HG03064 (cell line): ENCODE results near the gene C19orf85.
"Not testable (repeated sequence)": the region's sequence is repeated elsewhere in the genome, so short reads cannot be mapped to it uniquely, and the experiment has no call there.

Experiments used
- ATAC-seq: cut with Tn5 transposase; IDR thresholded peaks from one replicate; pipeline ENCODE4 v1.9.1; 2021; ENCODE audit warnings: low read depth; ENCODE audit not compliant: unreplicated experiment

Gene C19orf85

DNA sequence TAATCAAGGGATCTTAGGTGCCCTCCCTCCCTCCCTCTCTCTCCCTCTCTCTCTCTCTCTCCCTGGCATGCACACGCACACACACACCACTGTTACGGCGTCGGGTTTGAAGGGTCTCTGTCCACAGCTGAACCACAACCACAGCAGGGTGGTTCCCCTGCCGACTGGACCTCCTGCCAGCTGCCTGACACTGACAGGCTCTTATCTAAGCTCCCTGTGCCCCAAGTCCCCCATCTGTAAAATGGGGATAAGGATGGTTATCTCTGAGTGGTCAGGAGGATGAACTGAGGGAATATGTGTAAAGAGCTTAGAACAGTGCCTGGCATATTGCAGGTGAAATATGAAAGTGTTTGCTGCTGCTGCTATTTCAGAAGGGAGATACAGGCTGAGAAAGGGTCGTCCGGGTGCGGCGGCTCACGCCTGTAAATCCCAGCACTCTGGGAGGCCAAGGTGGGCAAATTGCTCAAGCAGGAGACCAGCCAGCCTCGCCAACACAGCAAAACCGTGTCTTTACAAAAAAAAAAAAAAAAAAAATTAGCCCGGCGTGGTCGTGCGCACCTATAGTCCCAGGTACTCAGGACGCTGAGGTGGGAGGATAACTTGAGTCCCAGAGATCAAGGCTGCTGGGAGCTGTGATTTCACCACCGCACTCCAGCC, 20.6 kb downstream of the C19orf85 start:
- no peak for ATAC-seq

DNA sequence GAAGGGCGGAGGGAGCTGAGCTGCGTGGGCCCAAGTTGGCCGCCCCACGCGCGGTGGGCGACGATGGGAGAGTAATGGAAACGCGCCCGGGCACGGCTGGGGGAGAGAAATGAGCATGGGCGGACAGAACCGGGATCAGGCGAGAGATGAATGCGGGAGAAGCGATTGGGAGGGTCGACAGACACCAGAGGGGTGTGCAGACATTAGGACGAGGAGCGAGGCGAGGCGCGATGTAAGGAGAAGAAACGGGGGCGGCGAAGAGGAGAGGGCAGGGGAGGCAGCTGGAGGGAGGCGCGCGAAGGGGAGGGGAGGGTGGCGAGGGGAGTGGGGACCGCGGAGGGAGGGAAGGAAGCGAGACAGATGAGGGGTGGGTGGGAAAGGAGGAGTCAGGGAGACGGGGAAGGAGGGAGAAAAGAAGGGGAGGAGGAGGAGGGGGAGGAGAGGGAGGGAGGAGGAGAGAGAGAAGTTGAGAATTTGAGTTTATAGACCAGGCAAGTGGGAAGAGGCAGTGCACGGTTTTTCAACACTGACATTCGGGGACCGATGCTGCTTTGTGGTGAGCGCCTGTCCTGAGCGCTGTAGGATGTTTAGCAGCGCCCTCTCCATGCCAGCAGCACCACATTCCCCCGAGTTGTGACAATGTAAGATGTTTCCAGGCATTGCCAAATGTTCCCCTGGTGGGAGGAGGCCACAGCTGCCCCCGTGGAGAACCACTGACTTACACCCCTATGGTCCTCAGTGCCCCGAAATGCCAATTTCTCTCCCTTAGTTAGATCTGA, 21.3 kb downstream of the C19orf85 start, which contains the start of gene SHISA7:
SHISA7 (minus strand) TSS at position 256 of the 779 bp plus-strand sequence. CDS start 437 bp downstream, outside the sequence.
- no peak for ATAC-seq

DNA sequence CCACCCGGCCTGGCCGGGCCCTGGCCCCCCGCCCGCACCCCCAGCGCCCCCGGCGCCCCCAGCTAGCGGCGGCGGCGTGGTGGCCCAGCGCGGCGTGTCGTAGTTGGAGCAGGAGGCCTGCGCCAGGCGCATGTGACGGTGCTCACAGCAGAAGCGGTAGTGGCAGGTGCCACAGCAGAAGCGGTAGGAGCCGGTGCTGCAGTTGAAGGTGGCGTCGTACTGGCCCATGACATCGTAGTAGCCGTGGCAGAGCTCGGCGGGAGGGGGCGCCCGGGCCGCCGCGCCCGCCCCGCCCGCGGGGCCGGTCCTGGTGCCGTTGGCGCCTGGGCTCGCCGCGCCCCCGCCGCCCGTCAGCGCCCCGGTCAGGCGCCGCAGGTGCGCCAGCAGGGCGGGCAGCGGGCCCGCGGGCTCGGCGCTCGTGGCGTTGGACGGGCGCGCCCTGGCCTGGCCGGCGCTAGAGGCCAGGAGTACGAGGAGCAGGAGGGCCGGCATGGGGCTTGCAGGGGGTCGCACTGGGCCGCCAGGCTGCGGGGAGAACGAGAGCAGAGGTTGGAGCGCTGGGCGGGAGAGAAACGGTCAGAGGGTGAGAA, 22.1 kb downstream of the C19orf85 start:
- ATAC-seq: no peak

DNA sequence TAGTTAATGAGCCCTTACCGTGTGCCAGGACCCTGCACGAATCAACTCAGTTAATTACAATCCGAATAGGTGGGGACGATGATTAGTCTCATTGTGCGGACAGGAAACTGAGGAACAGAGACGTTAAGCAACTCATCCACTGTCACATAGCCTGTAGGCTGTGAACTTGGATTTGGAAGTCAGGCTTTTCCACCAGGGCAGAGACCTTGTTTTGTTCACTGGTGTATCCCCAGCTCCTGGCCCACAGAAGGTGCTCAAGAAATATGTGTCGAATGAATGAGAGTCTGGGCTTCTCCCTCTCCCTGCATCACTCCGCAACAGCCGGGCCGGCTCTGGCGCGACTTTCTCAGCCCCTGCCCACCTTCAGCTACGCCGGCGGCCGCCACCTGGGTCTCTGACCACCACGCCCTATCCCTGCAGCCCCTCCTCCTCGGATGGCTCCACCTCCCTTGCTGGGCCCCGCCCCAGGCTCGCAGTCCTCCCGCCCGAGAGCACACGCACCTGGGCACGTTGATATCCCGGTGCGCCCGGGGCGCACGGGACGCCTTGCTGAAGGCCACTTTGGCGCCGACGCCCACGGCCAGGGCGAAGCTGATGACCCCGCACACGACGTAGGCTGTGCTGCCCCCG, 22.7 kb downstream of the C19orf85 start:
- ATAC-seq: no peak

DNA sequence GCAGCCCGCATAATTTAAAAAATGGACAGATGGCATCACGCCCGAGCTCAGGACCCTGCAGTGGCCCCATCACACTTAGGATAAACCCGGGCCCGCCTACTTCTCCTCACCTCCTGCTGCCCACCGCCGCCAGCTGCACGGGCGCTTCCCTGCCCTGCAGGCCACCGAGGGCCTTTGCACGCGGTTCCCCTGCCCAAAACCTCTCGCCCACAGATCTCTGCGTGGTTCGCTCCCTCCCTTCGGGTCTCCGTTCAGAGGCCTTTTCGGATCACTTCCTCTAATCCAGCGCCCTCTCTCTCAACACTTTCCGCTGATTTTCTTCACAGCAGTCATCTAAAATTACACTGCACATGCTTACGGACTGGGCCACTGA, 23.2 kb downstream of the C19orf85 start:
- no peak for ATAC-seq

DNA sequence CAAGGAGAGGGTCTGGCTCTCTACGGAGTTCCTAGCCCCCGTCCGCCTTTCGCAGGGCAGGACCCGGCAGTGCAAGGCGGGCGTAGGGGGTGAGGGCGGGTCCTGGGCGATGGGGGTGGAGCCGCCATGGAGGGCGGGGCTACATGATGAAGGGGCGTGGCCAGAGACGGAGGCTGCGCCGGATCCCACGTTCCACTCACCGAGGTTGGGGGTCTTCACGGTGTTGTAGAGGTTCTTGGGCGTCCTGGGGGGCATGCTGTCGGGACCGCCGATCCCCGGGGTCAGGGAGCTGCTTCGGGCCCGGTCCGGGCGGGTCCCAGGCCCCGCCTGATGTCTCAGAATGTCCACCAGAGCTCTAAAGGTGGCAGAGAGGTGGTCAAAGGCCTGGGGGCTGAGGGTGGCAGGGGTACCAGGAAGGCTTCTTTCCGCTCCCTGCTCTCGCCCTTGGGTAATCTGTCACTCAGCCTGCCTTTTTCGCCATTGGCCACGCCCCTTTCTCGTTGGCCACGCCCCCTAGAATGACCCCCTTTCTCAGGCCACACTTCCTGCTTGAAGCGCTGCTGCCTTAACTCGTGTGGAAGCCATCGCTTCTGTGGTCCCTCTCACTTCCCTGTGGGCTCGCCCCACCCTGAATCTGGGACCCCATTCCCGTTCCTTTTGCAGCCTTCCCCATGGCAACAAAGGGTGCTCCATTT, 24.0 kb downstream of the C19orf85 start:
- no peak for ATAC-seq

DNA sequence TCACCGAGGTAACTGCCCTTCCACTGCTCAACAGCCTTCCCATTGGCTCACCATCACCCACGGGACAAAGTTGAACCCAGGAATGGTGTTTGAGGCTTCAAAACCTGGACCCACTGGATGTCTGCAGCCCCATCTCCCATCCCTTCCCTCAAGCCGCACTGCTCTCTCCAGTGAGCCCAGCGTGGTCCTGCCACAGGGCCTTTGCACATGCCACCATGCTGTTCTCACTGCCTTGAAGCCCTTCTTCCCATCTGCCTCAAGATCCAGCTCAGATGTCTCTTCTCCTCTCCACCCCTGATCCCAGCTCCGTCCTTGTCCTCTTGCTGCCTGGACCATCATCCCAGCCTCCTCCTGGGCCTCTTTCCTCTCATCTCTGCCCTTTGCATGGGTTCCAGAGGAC, 25.5 kb downstream of the C19orf85 start:
- no peak for ATAC-seq

DNA sequence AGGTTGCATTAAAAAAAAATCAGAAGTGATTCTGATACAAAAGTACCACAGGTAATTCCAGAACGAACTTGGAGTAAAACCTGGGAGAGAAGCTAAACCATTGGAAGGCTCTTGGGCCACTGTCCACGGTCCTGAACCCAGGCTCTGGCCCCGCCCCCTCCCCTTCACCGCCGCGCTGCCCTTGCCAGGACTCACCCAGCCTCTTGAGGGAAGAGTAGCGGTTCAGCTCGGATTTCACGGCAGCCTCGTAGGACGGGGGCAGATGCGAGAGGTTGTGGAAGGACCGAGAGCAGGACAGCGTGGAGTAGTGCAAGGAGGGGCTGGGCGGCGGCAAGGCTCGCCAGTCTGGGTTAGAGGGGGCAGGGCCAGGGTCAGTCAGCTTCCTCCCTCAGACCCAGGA, 27.1 kb downstream of the C19orf85 start:
- no peak for ATAC-seq

DNA sequence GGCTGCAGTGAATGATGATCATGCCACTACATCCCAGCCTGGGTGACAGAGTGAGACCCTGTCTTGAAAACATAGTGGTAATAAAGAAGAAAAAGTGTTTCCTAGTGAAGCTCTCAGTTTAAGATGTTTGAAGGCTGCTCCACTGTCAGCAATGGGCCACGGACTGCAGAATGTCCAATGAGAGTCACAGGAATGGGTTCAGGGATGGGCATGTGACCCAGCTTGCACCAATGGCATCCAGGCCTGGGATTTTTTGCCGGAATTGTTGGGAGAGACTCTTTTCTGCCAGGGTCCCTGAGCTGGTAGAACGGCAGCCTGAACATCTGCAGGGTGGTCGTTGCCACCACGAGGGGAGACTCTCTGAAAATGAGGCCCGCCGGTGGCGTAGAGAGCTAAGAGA, 27.7 kb downstream of the C19orf85 start:
- no peak for ATAC-seq

DNA sequence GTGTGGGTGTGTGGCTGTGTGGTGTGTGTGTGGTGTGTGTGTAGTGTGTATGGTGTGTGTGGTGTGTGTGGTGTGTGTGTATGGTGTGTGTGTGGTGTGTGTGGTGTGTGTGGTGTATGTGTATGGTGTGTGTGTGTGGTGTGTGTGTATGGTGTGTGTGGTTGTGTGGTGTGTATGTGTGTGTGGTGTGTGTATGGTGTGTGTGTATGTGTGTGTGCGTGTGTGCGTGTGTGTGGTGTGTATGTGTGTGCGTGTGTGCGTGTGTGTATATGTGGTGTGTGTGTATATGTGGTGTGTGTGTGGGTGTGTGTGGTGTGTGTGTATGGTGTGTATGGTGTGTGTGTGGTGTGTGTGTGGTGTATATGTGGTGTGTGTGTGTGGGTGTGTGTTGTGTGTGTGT, 29.5 kb downstream of the C19orf85 start:
- no peak for ATAC-seq

DNA sequence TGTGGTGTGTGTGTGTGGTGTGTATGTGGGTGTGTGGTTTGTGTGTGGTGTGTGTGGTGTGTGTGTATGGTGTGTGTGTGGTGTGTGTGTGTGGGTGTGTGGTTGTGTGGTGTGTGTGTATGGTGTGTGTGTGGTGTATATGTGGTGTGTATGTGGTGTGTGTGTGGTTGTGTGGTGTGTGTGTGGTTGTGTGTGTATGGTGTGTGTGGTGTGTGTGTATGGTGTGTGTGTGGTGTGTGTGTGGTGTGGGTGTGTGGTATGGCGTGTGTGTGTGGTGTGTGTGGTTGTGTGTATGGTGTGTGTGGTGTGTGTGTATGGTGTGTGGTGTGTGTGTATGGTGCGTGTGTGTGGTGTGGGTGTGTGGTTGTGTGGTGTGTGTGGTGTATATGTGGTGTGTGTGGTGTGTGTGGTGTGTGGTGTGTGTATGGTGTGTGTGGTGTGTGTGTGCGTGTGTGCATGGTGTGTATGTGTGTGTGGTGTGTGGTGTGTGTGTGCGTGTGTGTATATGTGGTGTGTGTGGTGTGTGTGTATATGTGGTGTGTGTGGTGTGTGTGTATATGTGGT, 30.1 kb downstream of the C19orf85 start:
- ATAC-seq: no peak

DNA sequence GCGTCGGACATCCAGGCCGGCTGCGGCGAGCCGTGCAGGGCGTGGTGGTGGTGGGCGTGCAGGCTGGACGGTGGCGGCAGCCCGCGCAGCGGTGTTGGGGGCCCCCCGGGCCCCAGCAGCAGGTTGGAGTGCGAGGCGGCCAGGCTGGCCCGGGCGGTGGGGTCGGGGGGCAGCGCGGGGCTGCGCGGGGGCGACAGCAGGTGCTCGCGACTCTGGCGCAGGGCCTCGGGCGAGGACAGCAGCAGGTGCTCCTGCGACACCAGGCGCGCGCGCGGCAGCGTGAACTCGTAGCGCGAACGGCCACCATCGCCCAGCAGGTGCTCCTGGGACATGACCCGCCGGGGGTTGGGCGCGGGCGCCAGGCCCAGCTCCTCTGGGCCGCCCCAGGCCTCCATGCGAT, 31.3 kb downstream of the C19orf85 start:
- no peak for ATAC-seq

DNA sequence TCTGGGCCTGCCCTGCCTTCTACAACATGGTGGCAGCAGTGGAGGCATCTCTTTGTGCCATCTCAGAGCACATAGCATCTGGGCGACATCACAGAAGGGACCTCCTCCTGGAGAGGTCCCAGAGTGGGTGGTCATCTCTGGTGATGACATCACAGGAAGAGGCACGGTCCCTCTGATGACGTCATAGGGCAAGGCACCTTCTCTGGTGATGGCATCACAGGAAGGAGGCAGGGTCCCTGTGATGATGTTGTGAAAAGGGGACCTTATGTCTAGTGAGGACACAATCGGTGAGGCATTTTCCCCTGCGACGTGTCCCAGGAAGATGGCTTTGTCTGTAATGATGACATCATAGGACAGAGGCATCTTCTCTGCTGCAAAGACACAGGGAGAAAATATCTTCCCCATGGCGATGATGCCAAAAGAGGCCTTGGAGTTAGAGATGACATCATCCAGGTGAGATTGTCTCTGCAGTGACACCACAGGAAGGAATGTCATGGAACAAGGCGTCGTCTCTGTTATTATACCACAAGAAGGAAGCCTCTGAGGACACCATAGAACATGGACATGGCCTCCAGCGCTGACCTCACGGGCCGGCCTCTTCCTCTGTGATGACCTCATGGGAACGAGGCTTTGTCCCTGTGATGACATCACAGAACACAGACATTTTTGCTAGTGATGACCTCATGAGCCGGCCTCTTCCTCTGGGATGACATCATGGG, 32.2 kb downstream of the C19orf85 start:
- no peak for ATAC-seq

DNA sequence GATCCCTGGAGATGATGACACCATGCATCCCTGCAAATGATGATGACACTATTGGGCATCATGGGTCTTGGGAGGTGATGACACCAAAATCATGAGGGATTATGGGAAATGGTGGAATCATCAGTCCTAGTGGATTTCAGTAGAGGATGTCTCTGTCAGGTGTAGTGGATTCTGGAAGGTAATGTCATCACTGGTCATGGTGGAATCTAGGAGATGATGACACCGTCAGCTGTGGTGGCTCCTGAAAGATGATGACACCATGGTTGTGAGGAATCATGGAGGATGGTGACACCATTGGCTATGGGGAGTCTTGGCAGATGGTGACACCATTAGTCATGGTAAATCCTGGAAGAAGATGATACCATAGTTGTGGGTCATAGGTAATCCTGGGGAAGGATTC, 33.4 kb downstream of the C19orf85 start:
- no peak for ATAC-seq

DNA sequence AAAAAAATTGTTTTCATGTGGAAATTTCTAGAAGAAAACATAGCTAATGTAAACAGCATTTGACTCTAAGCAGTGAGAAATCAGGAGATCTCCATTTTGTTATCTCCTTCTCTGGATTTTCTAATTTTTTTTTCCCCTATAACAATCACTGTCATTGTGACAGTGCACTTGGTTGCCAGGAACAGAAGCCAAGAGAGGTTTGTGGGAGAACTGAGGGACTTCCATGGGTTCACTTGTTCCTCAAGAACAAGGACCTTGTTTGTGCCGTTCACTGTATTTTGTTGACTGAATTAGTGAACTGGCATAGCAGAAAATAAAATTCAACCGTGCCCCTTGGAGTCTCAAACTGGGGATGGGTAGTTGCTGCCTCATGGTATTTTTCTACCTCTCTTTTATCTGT, 38.5 kb downstream of the C19orf85 start:
- ATAC-seq: no peak

DNA sequence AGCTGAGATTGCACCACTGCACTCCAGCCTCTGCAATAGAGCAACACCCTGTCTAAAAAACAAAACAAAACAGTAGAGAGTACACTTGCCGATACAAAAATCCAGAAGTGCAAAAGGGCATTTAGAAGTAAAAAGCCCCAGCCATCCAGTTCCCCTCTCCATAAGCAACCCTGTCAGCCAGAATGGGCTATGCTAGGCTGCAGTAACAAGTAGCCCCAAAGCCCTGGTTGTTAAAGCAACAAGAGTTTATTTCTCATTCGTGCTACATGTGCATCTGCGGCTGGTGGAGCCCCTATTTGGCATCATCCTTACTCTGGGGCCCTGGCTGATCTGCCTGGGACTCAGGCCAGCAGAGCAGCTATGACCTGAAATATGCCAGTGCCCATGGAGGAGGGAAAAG, 40.0 kb downstream of the C19orf85 start:
- no peak for ATAC-seq

DNA sequence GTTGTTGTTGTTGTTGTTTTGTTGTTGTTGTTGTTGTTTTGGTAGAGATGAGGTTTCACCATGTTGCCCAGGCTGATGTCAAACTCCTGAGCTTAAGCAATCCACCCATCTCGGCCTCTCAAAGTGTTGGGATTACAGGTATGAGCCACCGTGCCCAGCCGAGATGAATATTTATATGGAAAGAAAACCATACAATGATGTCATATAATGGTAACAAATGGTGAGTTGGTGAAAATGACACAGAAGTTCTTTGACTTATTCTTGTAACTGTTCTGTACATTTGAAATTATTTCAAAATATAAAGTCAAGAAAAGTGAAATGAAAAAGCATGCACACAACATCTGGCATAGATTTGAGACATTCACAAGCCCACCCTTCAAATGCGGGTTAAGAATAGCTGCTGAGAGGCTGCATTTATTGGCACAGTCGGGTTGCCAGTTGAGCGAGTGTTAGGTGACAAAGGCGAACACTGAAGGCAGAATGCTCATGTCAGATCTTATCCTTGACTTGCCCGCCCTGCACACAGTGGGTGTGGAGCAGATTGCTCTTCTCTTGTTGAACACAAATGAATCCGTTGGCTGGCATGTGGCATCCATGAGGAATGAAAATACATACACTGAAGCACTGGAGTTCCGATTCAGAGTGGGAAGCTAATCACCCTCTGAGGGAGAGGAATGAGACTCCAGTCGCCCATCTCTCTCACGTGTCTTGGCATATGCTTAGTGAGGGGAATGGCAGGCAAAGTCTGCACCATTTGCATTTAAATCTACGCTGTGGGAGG, 41.1 kb downstream of the C19orf85 start:
- ATAC-seq: no peak

DNA sequence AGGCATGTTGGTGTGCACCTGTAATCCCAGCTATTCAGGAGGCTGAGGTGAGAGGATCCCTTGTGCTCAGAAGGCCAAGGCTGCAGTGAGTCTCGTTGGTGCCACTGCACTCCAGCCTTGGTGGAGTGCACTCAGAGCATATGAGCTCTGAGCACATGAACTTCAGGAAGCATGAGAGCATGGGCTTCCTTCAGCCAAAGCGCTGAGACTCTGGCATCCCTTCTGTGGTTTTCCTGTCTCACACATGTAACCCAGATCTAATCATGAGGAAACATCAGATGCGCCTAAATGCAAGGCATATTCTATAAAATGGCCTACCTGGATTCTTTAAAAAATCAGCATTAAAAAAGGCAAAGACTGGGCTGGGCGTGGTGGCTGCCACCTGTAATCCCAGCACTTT, 43.3 kb downstream of the C19orf85 start:
- ATAC-seq: not testable (repeated sequence)

DNA sequence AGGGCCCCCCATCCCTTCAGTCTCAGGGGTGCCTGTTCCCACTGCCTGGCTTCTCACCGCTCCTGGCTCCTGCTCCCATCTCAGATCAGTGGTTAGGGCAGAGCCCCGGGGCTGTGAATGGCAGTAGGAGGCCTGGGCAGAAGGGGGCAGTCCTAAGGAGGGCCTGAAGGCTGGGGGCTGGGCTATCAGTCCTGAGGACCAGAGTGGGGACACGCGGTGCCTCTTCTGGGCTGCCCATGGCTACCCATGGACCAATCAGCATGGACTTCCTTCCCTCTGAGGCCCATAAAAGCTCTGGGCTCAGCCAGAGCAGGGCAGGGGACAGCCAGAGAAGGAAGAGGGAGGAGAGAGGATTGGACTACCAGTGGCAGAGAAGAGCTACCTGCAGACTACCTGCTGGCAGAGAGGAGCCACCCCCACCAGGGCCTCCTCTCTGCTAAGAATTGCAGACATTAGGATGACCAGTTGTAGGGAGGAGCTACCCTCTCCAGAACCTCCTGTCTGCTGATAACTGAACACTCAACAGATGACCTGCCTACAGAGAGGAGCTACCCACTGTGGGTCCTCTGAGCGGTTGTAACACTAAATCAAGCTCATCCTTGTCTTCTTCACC, 44.8 kb downstream of the C19orf85 start:
- no peak for ATAC-seq
